ENCODE data around the gene PDE3A. TPM values are rescaled to one million over a fixed set of nuclear protein-coding genes. Genes with fewer than 3 reads are reported as not detected.

PDE3A gene
- total and polyA plus RNA-seq, 2 donors from 2014 or later, result 3.3 to 18.3 TPM

- intact Hi-C loops (cut with DNase I), result no loop called here
- Histone ChIP-seq H3K4me1 (ENCODE audit: control insufficient read depth in 2 of 3, insufficient read depth in 2 of 3, low read depth in 1 of 3, low read length in 3 of 3) (no peaks in the 10 kb centered on the region), H3K27ac (ENCODE audit: low read depth in 2 of 2, low read length in 2 of 2) (no peak overlapping the region), H3K27me3 (ENCODE audit: control insufficient read depth, insufficient read depth, low read length) (no peaks in the 10 kb centered on the region), H3K36me3 (ENCODE audit: control insufficient read depth in 2 of 3, insufficient read depth in 3 of 3, low read length in 3 of 3) (no peaks in the 10 kb centered on the region), H3K9ac (ENCODE audit: low read length in 3 of 3) (no peak overlapping the region), H3K4me3 (ENCODE audit: low read length in 3 of 3) (no peak overlapping the region), H3K9me3 (ENCODE audit: control insufficient read depth in 2 of 3, insufficient read depth in 1 of 3, low read length in 3 of 3) (peaks cover 0 to 5% (median 2%) of the 10 kb centered on the region in 3 donors)
- TF ChIP-seq CTCF (IDR thresholded peaks at IDR 0.05; ENCODE audit: borderline replicate concordance, extremely low read depth, insufficient read depth), result no peak
- DNase-seq, result no peak
- FAIRE-seq, result no peak
These were observed 17.8 kb upstream of the PDE3A start for GRCh38 chr12:20350495-20350894.

GRCh38 chr12:20351406-20351805 lies 16.9 kb upstream of the PDE3A start:
- no peak for TF ChIP-seq CTCF (IDR thresholded peaks at IDR 0.05; ENCODE audit: borderline replicate concordance, extremely low read depth, insufficient read depth)
- Histone ChIP-seq H3K9me3 (ENCODE audit: control insufficient read depth in 2 of 3, insufficient read depth in 1 of 3, low read length in 3 of 3) (peaks cover 0 to 5% (median 2%) of the 10 kb centered on the region in 3 donors), H3K27me3 (ENCODE audit: control insufficient read depth, insufficient read depth, low read length) (no peaks in the 10 kb centered on the region), H3K9ac (ENCODE audit: low read length in 3 of 3) (no peak overlapping the region), H3K27ac (ENCODE audit: low read depth in 2 of 2, low read length in 2 of 2) (no peak overlapping the region), H3K4me3 (ENCODE audit: low read length in 3 of 3) (no peak overlapping the region), H3K36me3 (ENCODE audit: control insufficient read depth in 2 of 3, insufficient read depth in 3 of 3, low read length in 3 of 3) (no peaks in the 10 kb centered on the region), H3K4me1 (ENCODE audit: control insufficient read depth in 2 of 3, insufficient read depth in 2 of 3, low read depth in 1 of 3, low read length in 3 of 3) (no peaks in the 10 kb centered on the region)
- no peak for FAIRE-seq
- intact Hi-C loops (cut with DNase I), result no loop called here
- DNase-seq, result no peak

- Histone ChIP-seq H3K4me3 (ENCODE audit: low read length in 3 of 3) (no peak overlapping the region), H3K9ac (ENCODE audit: low read length in 3 of 3) (no peak overlapping the region), H3K36me3 (ENCODE audit: control insufficient read depth in 2 of 3, insufficient read depth in 3 of 3, low read length in 3 of 3) (no peaks in the 10 kb centered on the region), H3K27me3 (ENCODE audit: control insufficient read depth, insufficient read depth, low read length) (no peaks in the 10 kb centered on the region), H3K4me1 (ENCODE audit: control insufficient read depth in 2 of 3, insufficient read depth in 2 of 3, low read depth in 1 of 3, low read length in 3 of 3) (no peaks in the 10 kb centered on the region), H3K27ac (ENCODE audit: low read depth in 2 of 2, low read length in 2 of 2) (no peak overlapping the region), H3K9me3 (ENCODE audit: control insufficient read depth in 2 of 3, insufficient read depth in 1 of 3, low read length in 3 of 3) (no peaks in the 10 kb centered on the region)
- DNase-seq (no peak), FAIRE-seq (no peak)
- intact Hi-C loops (cut with DNase I), result no loop called here
- no peak for TF ChIP-seq CTCF (IDR thresholded peaks at IDR 0.05; ENCODE audit: borderline replicate concordance, extremely low read depth, insufficient read depth)
These were observed 12.3 kb upstream of the PDE3A start for GRCh38 chr12:20356048-20356447.

GRCh38 chr12:20360407-20360806 lies 7.9 kb upstream of the PDE3A start:
- H3K9ac ChIP-seq (ENCODE audit: low read length in 3 of 3), result no peak overlapping the region
- H3K36me3 ChIP-seq (ENCODE audit: control insufficient read depth in 2 of 3, insufficient read depth in 3 of 3, low read length in 3 of 3), result no peaks in the 10 kb centered on the region
- intact Hi-C loops (cut with DNase I), result no loop called here
- DNase-seq (no peak), FAIRE-seq (no peak)
- H3K27me3 ChIP-seq (ENCODE audit: control insufficient read depth, insufficient read depth, low read length), result no peaks in the 10 kb centered on the region
- TF ChIP-seq CTCF (IDR thresholded peaks at IDR 0.05; ENCODE audit: borderline replicate concordance, extremely low read depth, insufficient read depth), result no peak
- H3K9me3 ChIP-seq (ENCODE audit: control insufficient read depth in 2 of 3, insufficient read depth in 1 of 3, low read length in 3 of 3), result no peaks in the 10 kb centered on the region
- H3K27ac ChIP-seq (ENCODE audit: low read depth in 2 of 2, low read length in 2 of 2), result no peak overlapping the region
- no peak overlapping the region for H3K4me3 ChIP-seq (ENCODE audit: low read length in 3 of 3)
- no peaks in the 10 kb centered on the region for H3K4me1 ChIP-seq (ENCODE audit: control insufficient read depth in 2 of 3, insufficient read depth in 2 of 3, low read depth in 1 of 3, low read length in 3 of 3)

All from kidney (tissue), 14 donors.